D721Med (cell line): ENCODE measurements around the gene SMIM41.

Source experiments
- DNase-seq: peaks from one replicate; pipeline ENCODE4 v3.0.0; 2011; ENCODE audit warnings: low spot score; ENCODE audit not compliant: insufficient read length
- FAIRE-seq: peaks from 2 replicates; lab custom pipeline; 2011; peaks lifted over from hg19 to GRCh38; lab: Jason Lieb, UNC
- TF ChIP-seq, protein P1 (sequence below): IDR thresholded peaks from 2 replicates; pipeline ENCODE4 v1.5.1; 2012; ENCODE audit warnings: mild to moderate bottlenecking, control low read depth; ENCODE audit not compliant: insufficient read depth; ENCODE audit errors: missing control alignments

The SMIM41 gene

DNA sequence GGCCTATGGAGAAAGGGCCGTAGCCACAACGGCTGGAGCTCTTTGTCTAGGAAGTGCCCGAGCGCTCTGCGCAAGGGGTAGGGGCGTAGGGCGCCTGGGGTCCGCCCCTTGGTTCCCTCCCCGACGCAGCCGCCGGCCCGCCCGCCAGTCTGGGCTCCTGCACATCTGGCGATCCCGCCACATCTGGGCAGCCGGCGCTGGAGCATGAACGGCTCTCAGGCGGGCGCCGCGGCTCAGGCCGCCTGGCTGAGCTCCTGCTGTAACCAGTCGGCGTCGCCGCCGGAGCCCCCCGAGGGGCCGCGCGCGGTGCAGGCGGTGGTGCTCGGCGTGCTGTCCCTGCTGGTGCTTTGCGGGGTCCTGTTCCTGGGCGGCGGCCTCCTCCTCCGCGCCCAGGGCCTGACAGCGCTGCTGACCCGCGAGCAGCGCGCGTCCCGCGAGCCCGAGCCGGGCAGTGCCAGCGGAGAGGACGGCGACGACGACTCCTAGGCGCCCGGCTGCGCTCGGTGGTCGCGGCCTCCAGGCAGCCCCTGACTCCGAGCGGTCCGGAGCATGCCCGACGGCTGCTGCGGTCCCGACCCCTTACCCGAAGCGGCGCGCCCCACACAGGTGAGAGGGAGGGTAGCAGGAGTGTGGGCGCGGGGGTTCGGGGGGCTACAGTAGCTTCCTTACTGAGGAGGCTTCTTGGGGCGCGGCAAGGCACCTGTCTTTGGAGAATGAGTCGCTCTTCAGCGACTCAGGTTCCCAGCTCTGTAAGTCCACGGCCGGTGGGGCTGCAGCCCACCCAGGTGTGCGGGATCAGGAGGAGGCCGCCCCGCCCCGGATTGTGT is at the start of gene SMIM41:
Gene SMIM41 (plus strand): TSS at position 129 of the 827 bp plus-strand sequence. CDS start 76 bp downstream, at position 205.
- TF ChIP-seq, protein P1, sequence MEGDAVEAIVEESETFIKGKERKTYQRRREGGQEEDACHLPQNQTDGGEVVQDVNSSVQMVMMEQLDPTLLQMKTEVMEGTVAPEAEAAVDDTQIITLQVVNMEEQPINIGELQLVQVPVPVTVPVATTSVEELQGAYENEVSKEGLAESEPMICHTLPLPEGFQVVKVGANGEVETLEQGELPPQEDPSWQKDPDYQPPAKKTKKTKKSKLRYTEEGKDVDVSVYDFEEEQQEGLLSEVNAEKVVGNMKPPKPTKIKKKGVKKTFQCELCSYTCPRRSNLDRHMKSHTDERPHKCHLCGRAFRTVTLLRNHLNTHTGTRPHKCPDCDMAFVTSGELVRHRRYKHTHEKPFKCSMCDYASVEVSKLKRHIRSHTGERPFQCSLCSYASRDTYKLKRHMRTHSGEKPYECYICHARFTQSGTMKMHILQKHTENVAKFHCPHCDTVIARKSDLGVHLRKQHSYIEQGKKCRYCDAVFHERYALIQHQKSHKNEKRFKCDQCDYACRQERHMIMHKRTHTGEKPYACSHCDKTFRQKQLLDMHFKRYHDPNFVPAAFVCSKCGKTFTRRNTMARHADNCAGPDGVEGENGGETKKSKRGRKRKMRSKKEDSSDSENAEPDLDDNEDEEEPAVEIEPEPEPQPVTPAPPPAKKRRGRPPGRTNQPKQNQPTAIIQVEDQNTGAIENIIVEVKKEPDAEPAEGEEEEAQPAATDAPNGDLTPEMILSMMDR, result no peak
- no peak for DNase-seq
- FAIRE-seq, result no peak

DNA sequence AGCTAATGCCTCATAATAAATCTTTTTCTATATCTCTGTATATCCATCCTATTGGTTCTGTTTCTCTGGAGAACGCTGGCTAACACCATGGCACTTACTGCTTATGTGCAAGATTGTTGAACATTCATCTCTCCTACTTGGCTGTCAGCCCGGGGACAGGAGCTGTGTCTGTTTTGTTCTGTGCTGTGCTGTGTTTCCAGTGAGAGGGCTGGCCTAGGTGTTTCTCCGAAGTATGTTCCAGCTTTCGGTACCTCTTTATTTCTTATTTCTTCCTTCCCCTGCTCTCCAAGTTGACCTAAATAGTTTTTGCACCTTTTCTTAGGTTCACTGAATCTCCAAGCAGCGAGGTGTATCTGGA is 47.1 kb upstream of the SMIM41 start:
- no peak for FAIRE-seq
- TF ChIP-seq, protein P1, result no peak
- no peak for DNase-seq

DNA sequence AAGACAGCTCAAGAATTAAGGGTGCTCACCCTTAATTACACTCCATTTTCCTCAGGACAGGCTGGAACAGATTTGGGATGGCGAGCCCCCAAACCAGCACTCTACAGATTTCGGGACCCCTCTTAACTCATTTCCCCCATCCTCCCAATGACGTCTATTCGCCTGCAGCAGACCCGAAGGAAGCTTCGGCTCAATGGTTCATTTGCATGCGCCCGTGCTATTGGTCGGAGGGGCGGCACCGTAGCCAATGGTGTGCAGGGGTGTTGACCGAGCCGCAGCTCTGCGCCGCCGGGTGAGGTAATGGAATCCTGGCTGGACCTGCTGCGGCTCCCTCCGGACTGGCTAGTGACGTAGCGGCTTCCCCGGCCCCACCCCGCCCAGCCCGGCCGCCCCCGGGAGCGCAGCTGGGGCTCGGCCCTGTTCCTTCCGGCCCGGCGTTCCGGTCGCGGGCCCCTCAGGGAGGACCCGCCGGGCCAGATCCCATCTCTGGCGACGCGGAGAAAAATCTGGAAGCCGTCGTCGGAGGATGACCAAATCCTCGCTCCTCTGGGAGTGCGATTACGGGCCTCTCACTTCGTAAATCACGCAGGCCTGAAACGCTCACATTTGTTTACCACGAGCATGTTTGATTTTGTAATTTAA is 46.6 kb upstream of the SMIM41 start:
- peak; percentile 96 for DNase-seq
- FAIRE-seq, result no peak
- TF ChIP-seq, protein P1, result no peak

DNA sequence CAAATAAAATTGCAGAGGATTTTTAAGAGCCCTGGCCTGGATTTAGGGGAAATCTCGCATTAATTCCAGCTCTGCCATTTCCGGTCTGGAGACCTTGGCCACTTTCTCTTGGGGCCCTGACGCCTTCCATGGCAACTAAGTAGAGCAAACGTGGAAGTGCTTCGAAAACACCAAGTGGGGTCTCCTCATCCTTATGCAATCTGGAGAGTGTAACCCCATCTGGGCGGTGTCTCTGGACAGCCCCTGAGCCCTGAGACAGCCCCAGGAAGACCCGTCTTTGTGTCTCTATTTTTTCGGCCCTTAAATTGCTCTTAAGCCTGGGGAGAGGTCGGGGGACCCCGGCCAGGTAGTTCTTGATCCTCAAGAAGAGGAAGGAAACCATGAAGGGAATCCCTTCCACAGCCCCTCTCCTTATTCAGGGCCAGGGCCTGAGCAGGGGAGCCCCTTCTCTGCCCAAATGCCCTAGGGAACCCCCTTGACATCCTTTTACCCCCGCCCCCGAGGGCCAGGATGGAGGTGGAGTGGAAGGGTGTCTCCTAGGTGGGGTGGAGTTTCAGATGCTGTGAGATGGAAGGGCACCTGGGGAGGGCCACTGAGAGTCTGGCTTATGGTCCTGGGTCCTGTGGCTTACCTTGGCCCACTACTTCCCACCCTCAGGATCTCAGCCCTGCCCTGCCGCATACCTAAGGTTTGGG is 45.9 kb upstream of the SMIM41 start:
- DNase-seq (no peak), FAIRE-seq (no peak)
- TF ChIP-seq, protein P1, result no peak

DNA sequence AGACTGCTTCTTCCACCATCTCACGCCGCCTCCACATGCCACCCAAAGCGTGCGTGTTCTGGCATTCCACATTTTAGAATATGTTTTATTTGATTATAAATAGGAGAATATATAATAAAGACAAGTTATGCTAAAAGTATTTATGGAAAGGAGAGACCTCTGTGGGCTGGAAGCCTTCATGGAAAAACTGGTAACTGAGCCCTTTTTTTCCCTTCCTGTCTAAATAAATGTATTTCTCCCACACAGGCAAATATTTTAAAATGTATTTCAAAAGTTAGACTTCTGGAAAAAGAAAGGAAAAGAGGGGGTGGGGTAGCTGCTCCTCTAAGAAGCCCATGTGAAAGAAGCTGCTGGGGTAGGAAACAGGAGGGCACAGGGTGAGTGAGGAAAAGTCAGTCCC is 44.3 kb upstream of the SMIM41 start:
- TF ChIP-seq, protein P1, result no peak
- FAIRE-seq (no peak), DNase-seq (no peak)

DNA sequence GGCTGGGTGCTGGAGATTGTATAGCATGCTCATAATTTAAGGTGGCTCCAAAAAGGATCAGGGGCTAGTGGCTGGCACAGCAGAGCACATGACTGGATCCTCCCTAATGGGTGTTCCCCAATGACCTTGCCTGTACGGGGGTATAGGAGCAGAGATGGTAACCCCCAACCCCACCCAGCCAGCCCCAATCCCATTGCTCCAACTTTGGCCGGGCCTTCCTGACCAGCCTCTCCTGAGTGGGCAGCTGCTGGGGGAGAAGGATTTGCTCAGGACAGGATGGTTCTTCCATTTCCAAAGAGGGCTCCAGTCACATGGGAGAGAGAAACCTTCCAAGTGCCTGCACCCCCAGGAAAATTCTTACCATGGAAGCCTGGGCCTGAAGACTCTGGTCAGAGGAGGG is 43.6 kb upstream of the SMIM41 start:
- no peak for DNase-seq
- TF ChIP-seq, protein P1, result no peak
- no peak for FAIRE-seq
